HepG2 (cell line): ENCODE results near the gene RMND5A. TPM values are rescaled to one million over a fixed set of nuclear protein-coding genes. Genes with fewer than 3 reads are reported as not detected.

Experiments used
- CCDC6 ChIP-seq: sonication (generic); formaldehyde crosslinking; IDR thresholded peaks from 2 replicates; pipeline ENCODE4 v1.8.1; 2022; ENCODE audit warnings: mild to moderate bottlenecking, missing genetic modification reagents, moderate library complexity
- HHEX ChIP-seq: IDR thresholded peaks from 2 replicates; pipeline ENCODE4 v1.6.1; 2016; ENCODE audit warnings: control low read depth
- IRF1 ChIP-seq: sonication (generic); formaldehyde crosslinking; IDR thresholded peaks from 2 replicates; pipeline ENCODE4 v1.4.0; 2020; ENCODE audit warnings: low read depth, mild to moderate bottlenecking, missing genetic modification reagents
- KDM2A ChIP-seq: sonication (generic); formaldehyde crosslinking; IDR thresholded peaks from 2 replicates; pipeline ENCODE4 v1.4.0; 2020; ENCODE audit warnings: low read depth, missing genetic modification reagents, borderline replicate concordance
- MZF1 ChIP-seq: sonication (generic); formaldehyde crosslinking; IDR thresholded peaks from 2 replicates; pipeline ENCODE4 v1.8.1; 2023; ENCODE audit warnings: mild to moderate bottlenecking, missing genetic modification reagents, borderline replicate concordance
- PRDM4 ChIP-seq: sonication (generic); formaldehyde crosslinking; IDR thresholded peaks from 2 replicates; pipeline ENCODE4 v1.9.0; 2021; ENCODE audit warnings: missing genetic modification reagents, borderline replicate concordance
- RCOR2 ChIP-seq: IDR thresholded peaks from 2 replicates; pipeline ENCODE4 v1.6.1; 2016; ENCODE audit warnings: missing biosample characterization, missing genetic modification reagents
- SMARCC2 ChIP-seq: fragments of 450-650 bp; IDR thresholded peaks from 2 replicates; pipeline ENCODE4 v1.6.1; 2017; ENCODE audit warnings: antibody characterized with exemption, mild to moderate bottlenecking
- TOE1 ChIP-seq: sonication (generic); formaldehyde crosslinking; IDR thresholded peaks from 2 replicates; pipeline ENCODE4 v1.4.0; 2020; ENCODE audit warnings: mild to moderate bottlenecking, missing genetic modification reagents
- TOPORS ChIP-seq: sonication (generic); formaldehyde crosslinking; IDR thresholded peaks from 2 replicates; pipeline ENCODE4 v1.8.0; 2023; ENCODE audit warnings: mild to moderate bottlenecking, missing genetic modification reagents
- ZNF446 ChIP-seq: sonication (generic); formaldehyde crosslinking; IDR thresholded peaks from 2 replicates; pipeline ENCODE4 v1.5.0; 2020; ENCODE audit warnings: mild to moderate bottlenecking, missing genetic modification reagents
- ZNF770 ChIP-seq: sonication (generic); formaldehyde crosslinking; IDR thresholded peaks from 2 replicates; pipeline ENCODE4 v1.5.0; 2020; ENCODE audit warnings: mild to moderate bottlenecking, missing genetic modification reagents
- polyA plus RNA-seq, 8 experiments: library from polyadenylated mRNA; depleted of rRNA in 3 of 8; stranded (reverse) in 7 of 8; unstranded in 1 of 8; fragments of >200 nt; fragmentation: Illumina TruSeq in 4 of 8; extraction: Trizol in 4 of 8; gene quantifications; 2 replicates each; pipeline versions ENCODE4 v1.2.1 to v1.2.3, GENCODE V29; 2011 to 2016; ENCODE audit warnings: low read depth in 4 of 8, missing spikeins in 1 of 8, mixed read lengths in 1 of 8; ENCODE audit not compliant: insufficient read depth in 1 of 8
- total RNA-seq, 5 experiments: library from RNA; depleted of rRNA; stranded (reverse); fragments of >200 nt; fragmentation: Illumina TruSeq; extraction: Trizol; gene quantifications; 2 replicates each; pipeline ENCODE4 v1.2.3, GENCODE V29; 2016; ENCODE audit warnings: low read depth in 1 of 5

RMND5A gene
- total and polyA plus RNA-seq, 2 of the 13 experiments (the other 11 are each of a cell fraction or from before 2014, with no cell fraction given) = 31.0 to 66.4 TPM

- TF ChIP-seq ZNF770 (CRISPR knock-in tag) = peak; percentile 77
- TF ChIP-seq TOPORS (CRISPR knock-in tag) = no peak
- TF ChIP-seq RCOR2 (CRISPR knock-in tag) = no peak
- TF ChIP-seq HHEX (CRISPR knock-in tag) = peak; percentile 7; the same call in 1 of the 2 replicates
- no peak for TF ChIP-seq ZNF446
- no peak for TF ChIP-seq PRDM4 (CRISPR knock-in tag)
- no peak for TF ChIP-seq TOE1 (CRISPR knock-in tag)
- TF ChIP-seq IRF1 (CRISPR knock-in tag) = no peak
- no peak for TF ChIP-seq CCDC6 (CRISPR knock-in tag)
- TF ChIP-seq SMARCC2 = no peak
- TF ChIP-seq KDM2A (CRISPR knock-in tag) = no peak
- no peak for TF ChIP-seq MZF1 (CRISPR knock-in tag)
- TF ChIP-seq, all 625 proteins: peak for 18
Measured at GRCh38 chr2:86807133-86807467, 87.0 kb downstream of the RMND5A start (continued).
